Sigmoid colon (tissue), 7 donors: ENCODE data around the gene CP. TPM values are rescaled to one million over a fixed set of nuclear protein-coding genes. Genes with fewer than 3 reads are reported as not detected.
A peak's percentile ranks its signal among the peaks of the same experiment; 100 is the strongest.

Source experiments
- DNase-seq: peaks from one replicate; pipeline ENCODE4 v3.0.0-alpha.2; 2019
- H3K27ac ChIP-seq, 4 donors: fragments of 200-600 bp; sonication (generic); one replicate each; pipeline ENCODE4 v1.5.1; 2016 to 2019; ENCODE audit warnings: mild to moderate bottlenecking in 1 of 4
- H3K27me3 ChIP-seq, 3 donors: fragments of 200-600 bp; sonication (generic); one replicate each; pipeline ENCODE4 v1.5.1; 2019; ENCODE audit warnings: mild to moderate bottlenecking in 1 of 3
- H3K36me3 ChIP-seq, 4 donors: fragments of 200-600 bp; sonication (generic); one replicate each; pipeline ENCODE4 v1.5.1; 2016 to 2019
- H3K4me1 ChIP-seq, 4 donors: fragments of 200-600 bp; sonication (generic); one replicate each; pipeline ENCODE4 v1.5.1; 2017 to 2019
- H3K4me3 ChIP-seq, 4 donors: fragments of 200-600 bp; sonication (generic); one replicate each; pipeline ENCODE4 v1.5.1; 2017 to 2019; ENCODE audit warnings: mild to moderate bottlenecking in 2 of 4, moderate library complexity in 1 of 4
- H3K9me3 ChIP-seq, 4 donors: fragments of 200-600 bp in 3 of 4; sonication (generic) in 3 of 4; one replicate each; pipeline versions ENCODE4 v1.5.1 to v1.6.1; 2013 to 2019
- EP300 ChIP-seq, 4 donors: sonication (generic); formaldehyde crosslinking; IDR thresholded peaks; one replicate each; pipeline ENCODE4 v1.6.1; 2017; ENCODE audit warnings: antibody characterized with exemption in 4 of 4
- POLR2A ChIP-seq, 2 donors: fragments of 450-650 bp; IDR thresholded peaks; one replicate each; pipeline ENCODE4 v1.6.1; 2016; ENCODE audit warnings: antibody characterized with exemption in 2 of 2, mild to moderate bottlenecking in 2 of 2, moderate library complexity in 2 of 2
- POLR2AphosphoS5 ChIP-seq, 4 donors: sonication (generic); formaldehyde crosslinking; IDR thresholded peaks; one replicate each; pipeline ENCODE4 v1.6.1; 2017; ENCODE audit warnings: antibody characterized with exemption in 4 of 4
- WGBS, 2 donors: extraction: QIAGEN DNeasy Blood & Tissue Kit; methylation state at CpG; one replicate each; pipeline ENCODE4 v1.1.7; 2013; 5-methylcytosine and 5-hydroxymethylcytosine counted together
- intact Hi-C: fragments of 100-400 bp; cut with DNase I; formaldehyde crosslinking; loops from one replicate; pipeline ENCODE4 v1.15.1; 2023
- polyA plus RNA-seq, 3 donors: library from polyadenylated mRNA; stranded (reverse); fragments of 200-250 nt; gene quantifications; one replicate each; pipeline ENCODE4 v1.2.3, GENCODE V29; 2013
- total RNA-seq, 4 donors: library from RNA; depleted of rRNA; stranded (reverse); fragments of >200 nt; gene quantifications; one replicate each; pipeline ENCODE4 v1.1.0, GENCODE V29; 2016
- TF ChIP-seq, protein P1 (sequence below), 4 experiments: fragments of 450-650 bp in 3 of 4; fragments of 200-600 bp in 1 of 4; IDR thresholded peaks; one replicate each; pipeline ENCODE4 v1.5.1; 2016 to 2019; ENCODE audit warnings: antibody characterized with exemption in 4 of 4, mild to moderate bottlenecking in 3 of 4, moderate library complexity in 2 of 4
- donor health status: healthy with polysubstance abuse.
- donor health status: Bipolar disorder and iron deficiency.
- donor health status: healthy.

CP gene
- total and polyA plus RNA-seq, 7 donors: 0.69 to 13.2 (median 6.6) TPM

DNA sequence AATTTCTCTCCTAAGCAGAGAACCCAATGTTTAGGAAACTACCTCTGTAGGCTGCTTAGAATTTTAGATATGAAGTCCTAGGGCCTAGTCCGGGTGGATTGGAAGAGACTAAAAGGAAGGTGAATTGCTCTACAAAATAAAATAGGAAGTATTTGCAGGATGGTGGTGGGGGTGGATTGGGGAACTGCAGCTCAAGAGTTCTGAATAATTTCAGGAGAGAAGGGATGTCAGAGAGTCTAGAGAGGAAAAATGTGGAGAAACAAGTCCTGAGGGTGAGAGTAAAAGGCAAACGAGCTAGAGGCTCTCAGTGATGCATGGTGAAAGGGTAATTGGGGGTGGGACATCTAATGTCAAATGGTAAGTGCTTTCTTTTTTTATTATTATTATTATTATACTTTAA lies 10.2 kb upstream of the CP start:
- Histone ChIP-seq H3K27me3 (no peaks in the 10 kb centered on the region), H3K4me1 (no peaks in the 10 kb centered on the region), H3K4me3 (no peak overlapping the region), H3K36me3 (no peaks in the 10 kb centered on the region), H3K9me3 (no peaks in the 10 kb centered on the region), H3K27ac (no peak overlapping the region)
- intact Hi-C loops: no loop called here
- TF ChIP-seq EP300 (IDR thresholded peaks at IDR 0.05): no peak
- no peak for TF ChIP-seq POLR2A (IDR thresholded peaks at IDR 0.05)
- no peak for TF ChIP-seq POLR2AphosphoS5 (IDR thresholded peaks at IDR 0.05)
- TF ChIP-seq, protein P1, sequence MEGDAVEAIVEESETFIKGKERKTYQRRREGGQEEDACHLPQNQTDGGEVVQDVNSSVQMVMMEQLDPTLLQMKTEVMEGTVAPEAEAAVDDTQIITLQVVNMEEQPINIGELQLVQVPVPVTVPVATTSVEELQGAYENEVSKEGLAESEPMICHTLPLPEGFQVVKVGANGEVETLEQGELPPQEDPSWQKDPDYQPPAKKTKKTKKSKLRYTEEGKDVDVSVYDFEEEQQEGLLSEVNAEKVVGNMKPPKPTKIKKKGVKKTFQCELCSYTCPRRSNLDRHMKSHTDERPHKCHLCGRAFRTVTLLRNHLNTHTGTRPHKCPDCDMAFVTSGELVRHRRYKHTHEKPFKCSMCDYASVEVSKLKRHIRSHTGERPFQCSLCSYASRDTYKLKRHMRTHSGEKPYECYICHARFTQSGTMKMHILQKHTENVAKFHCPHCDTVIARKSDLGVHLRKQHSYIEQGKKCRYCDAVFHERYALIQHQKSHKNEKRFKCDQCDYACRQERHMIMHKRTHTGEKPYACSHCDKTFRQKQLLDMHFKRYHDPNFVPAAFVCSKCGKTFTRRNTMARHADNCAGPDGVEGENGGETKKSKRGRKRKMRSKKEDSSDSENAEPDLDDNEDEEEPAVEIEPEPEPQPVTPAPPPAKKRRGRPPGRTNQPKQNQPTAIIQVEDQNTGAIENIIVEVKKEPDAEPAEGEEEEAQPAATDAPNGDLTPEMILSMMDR (IDR thresholded peaks at IDR 0.05): no peak
- no peak for DNase-seq
- 83 to 85% methylated on average over 2 of the region's 2 CpGs for WGBS, 2 donors

- Histone ChIP-seq H3K27me3 (no peaks in the 10 kb centered on the region), H3K4me1 (peaks cover 0 to 10% (median 4%) of the 10 kb centered on the region in 4 donors), H3K4me3 (no peak overlapping the region), H3K9me3 (no peaks in the 10 kb centered on the region), H3K27ac (no peak overlapping the region), H3K36me3 (no peaks in the 10 kb centered on the region)
- 87 to 96% methylated on average over 5 of the region's 5 CpGs for WGBS, 2 donors
- TF ChIP-seq EP300 (IDR thresholded peaks at IDR 0.05): no peak
- TF ChIP-seq, protein P1 (IDR thresholded peaks at IDR 0.05): no peak
- no peak for TF ChIP-seq POLR2AphosphoS5 (IDR thresholded peaks at IDR 0.05)
- no peak for TF ChIP-seq POLR2A (IDR thresholded peaks at IDR 0.05)
- DNase-seq: no peak
- intact Hi-C loops: no loop called here
Measured at GRCh38 chr3:149227591-149228268, 6.1 kb upstream of the CP start.

GRCh38 chr3:149226776-149227175 lies 5.1 kb upstream of the CP start:
- DNase-seq: no peak
- Histone ChIP-seq H3K9me3 (no peaks in the 10 kb centered on the region), H3K27ac (no peak overlapping the region), H3K4me3 (no peak overlapping the region), H3K27me3 (no peaks in the 10 kb centered on the region), H3K36me3 (no peaks in the 10 kb centered on the region), H3K4me1 (peaks cover 0 to 10% (median 4%) of the 10 kb centered on the region in 4 donors)
- TF ChIP-seq, protein P1 (IDR thresholded peaks at IDR 0.05): no peak
- TF ChIP-seq POLR2AphosphoS5 (IDR thresholded peaks at IDR 0.05) (no peak), POLR2A (IDR thresholded peaks at IDR 0.05) (no peak), EP300 (IDR thresholded peaks at IDR 0.05) (no peak)
- intact Hi-C loops: no loop called here
- WGBS, 2 donors: 93 to 94% methylated on average over 1 of the region's 1 CpG

DNA sequence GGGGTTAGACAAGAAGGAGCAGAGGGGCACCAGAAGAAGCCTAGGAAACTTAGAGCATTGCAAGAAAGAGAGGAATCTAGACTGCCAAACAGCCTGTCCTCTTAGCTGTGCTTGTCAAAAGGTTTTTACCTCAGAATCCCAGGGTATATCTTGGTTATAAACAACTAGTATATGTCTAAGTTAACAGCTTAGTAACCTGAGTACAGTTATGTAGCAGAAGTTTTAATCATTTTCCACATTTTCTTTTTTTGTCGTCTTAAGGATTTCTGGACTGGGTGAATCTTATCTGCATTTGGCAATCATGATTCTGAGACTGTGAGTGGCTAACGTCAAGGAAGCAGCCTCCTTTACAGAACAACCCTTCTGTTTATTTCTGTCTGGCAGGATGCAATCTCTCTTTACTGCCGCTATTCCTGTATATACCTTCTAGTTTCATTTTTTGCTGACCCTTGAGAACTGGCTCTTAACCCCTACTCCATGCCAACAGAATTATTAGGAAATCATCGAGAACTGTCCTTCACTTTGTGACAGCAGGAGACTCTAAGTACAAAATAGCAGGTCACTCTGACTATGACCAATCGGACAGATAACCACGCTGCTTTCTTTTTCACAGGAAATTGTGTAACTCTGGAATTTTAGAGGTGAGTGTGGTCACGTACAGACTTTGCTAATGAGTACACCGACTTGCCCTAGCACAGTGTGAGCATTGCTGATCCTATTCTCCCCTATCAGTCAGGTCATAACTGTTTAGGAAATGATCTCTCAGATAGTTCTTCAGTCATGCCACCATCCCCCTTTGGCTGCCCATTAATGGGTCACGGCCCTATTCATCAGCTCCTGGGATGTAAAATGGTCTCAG lies 3.3 kb upstream of the CP start:
- 7 to 11% methylated on average over 9 of the region's 9 CpGs for WGBS, 2 donors
- H3K9me3 ChIP-seq: no peaks in the 10 kb centered on the region
- peak overlapping the region; percentile 19 to 63 (median 46) for H3K27ac ChIP-seq
- peaks cover 0 to 10% (median 5%) of the 10 kb centered on the region in 4 donors for H3K4me1 ChIP-seq
- TF ChIP-seq, protein P1 (IDR thresholded peaks at IDR 0.05): no peak
- TF ChIP-seq POLR2AphosphoS5 (IDR thresholded peaks at IDR 0.05) (peak in 3 of 4 donors; percentile 8 to 44 (median 21)), EP300 (IDR thresholded peaks at IDR 0.05) (no peak), POLR2A (IDR thresholded peaks at IDR 0.05) (no peak)
- no peak for DNase-seq
- peak overlapping the region in 3 of 4 donors; percentile 34 to 43 (median 41) for H3K4me3 ChIP-seq
- intact Hi-C loops: no loop called here
- no peaks in the 10 kb centered on the region for H3K36me3 ChIP-seq
- H3K27me3 ChIP-seq: no peaks in the 10 kb centered on the region
